Suprapubic skin (tissue), 3 donors: ENCODE measurements around the gene KREMEN1.

Source experiments
- CTCF ChIP-seq, 2 donors: fragments of 200-600 bp in 1 of 2; fragments of 450-650 bp in 1 of 2; sonication (generic) in 1 of 2; IDR thresholded peaks; one replicate each; pipeline ENCODE4 v1.5.1; 2016 to 2019; ENCODE audit warnings: antibody characterized with exemption in 2 of 2, mild to moderate bottlenecking in 1 of 2, moderate library complexity in 1 of 2
- POLR2A ChIP-seq, 2 donors: fragments of 450-650 bp; IDR thresholded peaks; one replicate each; pipeline ENCODE4 v1.6.1; 2017; ENCODE audit warnings: antibody characterized with exemption in 2 of 2, mild to moderate bottlenecking in 2 of 2, moderate library complexity in 2 of 2

- TF ChIP-seq CTCF (IDR thresholded peaks at IDR 0.05) = no peak
- no peak for TF ChIP-seq POLR2A (IDR thresholded peaks at IDR 0.05)
These were observed 136.2 kb downstream of the KREMEN1 start for GRCh38 chr22:29208879-29209623.
